ENCODE results near the gene CLTCL1.

Gene CLTCL1

GRCh38 chr22:19239464-19239863 lies 52.1 kb downstream of the CLTCL1 start:
- H3K27ac ChIP-seq (replicated peaks), result 0 out of 2 replicates have a peak overlapping the region, but pooled peaks have one; percentile 13
- peak overlapping the region; percentile 93 for H3K4me3 ChIP-seq (replicated peaks; ENCODE audit: insufficient read depth, low read length)
- H3K27me3 ChIP-seq (ENCODE audit: insufficient read depth, poor library complexity, severe bottlenecking), result no peaks in the 10 kb centered on the region
- DNase-seq (ENCODE audit: low read depth in 1 of 2, low spot score in 1 of 2), result peak in 1 of 2 experiments; percentile 25
- TF ChIP-seq CTCF (IDR thresholded peaks at IDR 0.05; ENCODE audit: insufficient read depth, low read length), result no peak
- no peak for TF ChIP-seq GABPA (IDR thresholded peaks at IDR 0.05; ENCODE audit: low read depth)
- no peak for TF ChIP-seq POLR2AphosphoS5 (IDR thresholded peaks at IDR 0.05; ENCODE audit: low read depth)
- no peak for TF ChIP-seq REST (IDR thresholded peaks at IDR 0.05; ENCODE audit: insufficient replicate concordance, low read depth)
- peak; percentile 57 for TF ChIP-seq SPI1 (IDR thresholded peaks at IDR 0.05; ENCODE audit: borderline replicate concordance, low read depth)

- Histone ChIP-seq H3K27me3 (ENCODE audit: insufficient read depth, poor library complexity, severe bottlenecking) (no peaks in the 10 kb centered on the region), H3K4me3 (replicated peaks; ENCODE audit: insufficient read depth, low read length) (no peak overlapping the region), H3K27ac (replicated peaks) (no peak overlapping the region)
- no peak for DNase-seq (ENCODE audit: low read depth in 1 of 2, low spot score in 1 of 2)
- TF ChIP-seq REST (IDR thresholded peaks at IDR 0.05; ENCODE audit: insufficient replicate concordance, low read depth) (no peak), GABPA (IDR thresholded peaks at IDR 0.05; ENCODE audit: low read depth) (no peak), CTCF (IDR thresholded peaks at IDR 0.05; ENCODE audit: insufficient read depth, low read length) (no peak), SPI1 (IDR thresholded peaks at IDR 0.05; ENCODE audit: borderline replicate concordance, low read depth) (no peak)
Measured at GRCh38 chr22:19238900-19239299, 52.6 kb downstream of the CLTCL1 start.

- DNase-seq (ENCODE audit: low read depth in 1 of 2, low spot score in 1 of 2), result no peak
- Histone ChIP-seq H3K4me3 (replicated peaks; ENCODE audit: insufficient read depth, low read length) (no peak overlapping the region), H3K27ac (replicated peaks) (no peak overlapping the region), H3K27me3 (ENCODE audit: insufficient read depth, poor library complexity, severe bottlenecking) (no peaks in the 10 kb centered on the region)
- TF ChIP-seq REST (IDR thresholded peaks at IDR 0.05; ENCODE audit: insufficient replicate concordance, low read depth), result no peak
- no peak for TF ChIP-seq CTCF (IDR thresholded peaks at IDR 0.05; ENCODE audit: insufficient read depth, low read length)
Measured at GRCh38 chr22:19235874-19236273, 55.6 kb downstream of the CLTCL1 start.
